ENCODE data around the gene KRT15. TPM values are rescaled to one million over a fixed set of nuclear protein-coding genes. Genes with fewer than 3 reads are reported as not detected.
A peak's percentile ranks its signal among the peaks of the same experiment; 100 is the strongest.

KRT15 gene
- total and polyA plus RNA-seq, 7 experiments from 2014 or later: not detected

DNA sequence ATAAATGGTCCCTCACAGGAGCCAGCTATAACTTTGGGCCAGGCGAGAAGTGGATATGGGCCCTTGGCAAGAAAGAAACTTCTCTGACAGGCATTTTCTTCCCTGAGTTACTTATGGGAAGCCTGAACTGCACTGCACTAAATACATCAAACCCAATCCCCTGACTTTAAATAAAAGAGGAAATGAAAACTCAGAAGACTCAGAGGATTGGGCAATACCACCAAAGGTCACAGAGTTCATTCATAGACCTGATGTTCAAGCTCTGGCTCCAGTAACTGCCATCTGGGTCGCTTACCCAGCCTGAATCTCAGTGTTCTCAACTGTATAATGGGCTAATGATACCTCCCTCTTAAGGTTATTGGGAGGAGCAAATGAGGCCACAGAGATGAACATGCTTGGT is 38.6 kb downstream of the KRT15 start:
- Mint-ChIP-seq H3K4me3 (no peak overlapping the region), H3K9me3 (peaks cover 0 to 1% (median 0%) of the 10 kb centered on the region in 11 donors), H3K4me1 (no peaks in the 10 kb centered on the region), H3K27ac (peak overlapping the region in 2 of 9 donors; percentile 16 to 19), H3K36me3 (no peaks in the 10 kb centered on the region), H3K27me3 (peaks cover 0 to 2% (median 0%) of the 10 kb centered on the region in 5 donors)
- CTCF ChIA-PET: no interaction called here
- no peaks in the 10 kb centered on the region for H3K36me3 ChIP-seq (ENCODE audit: control insufficient read depth in 2 of 3, insufficient read depth in 3 of 3, low read length in 3 of 3)
- ATAC-seq: no peak
- H3K4me3 ChIP-seq (ENCODE audit: low read length): no peak overlapping the region
- POLR2A ChIA-PET: no interaction called here
- H3K4me1 ChIP-seq (ENCODE audit: control insufficient read depth in 2 of 2, insufficient read depth in 2 of 2, low read length in 2 of 2): no peaks in the 10 kb centered on the region
- no peak overlapping the region for H3K27ac ChIP-seq (ENCODE audit: low read depth, low read length)
- no peaks in the 10 kb centered on the region for H3K27me3 ChIP-seq (ENCODE audit: control insufficient read depth in 2 of 2, insufficient read depth in 2 of 2, low read length in 2 of 2)
- H3K9me3 ChIP-seq (ENCODE audit: control insufficient read depth in 2 of 3, low read length in 3 of 3): no peaks in the 10 kb centered on the region
- intact Hi-C loops (cut with micrococcal nuclease): no loop called here
- no peak for DNase-seq

DNA sequence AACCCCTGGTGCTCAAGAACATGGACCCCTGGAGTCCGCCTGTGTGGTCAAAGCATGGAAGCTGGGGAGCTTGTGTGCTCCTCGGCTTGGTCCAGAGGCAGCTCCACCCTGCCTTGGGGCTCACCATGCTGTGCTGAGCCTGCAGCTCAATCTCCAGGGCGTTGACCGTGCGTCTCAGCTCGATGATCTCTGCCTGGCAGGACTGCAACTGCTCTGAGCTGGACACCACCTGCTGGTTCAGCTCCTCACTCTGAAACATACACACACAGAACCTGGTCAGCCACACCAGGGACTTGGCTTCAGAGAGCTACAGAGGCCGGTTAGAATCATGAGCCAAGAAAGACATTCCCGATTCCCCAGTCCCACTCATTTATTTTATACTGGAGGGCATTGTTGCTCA is 40.5 kb downstream of the KRT15 start:
- intact Hi-C loops (cut with micrococcal nuclease): no loop called here
- CTCF ChIA-PET: interaction anchor here (0.8 to 1.2 kb wide), 2 partner anchors 27 to 155 kb away, joined by 3 read pairs; partner anchors contain the start of gene KRT13

DNA sequence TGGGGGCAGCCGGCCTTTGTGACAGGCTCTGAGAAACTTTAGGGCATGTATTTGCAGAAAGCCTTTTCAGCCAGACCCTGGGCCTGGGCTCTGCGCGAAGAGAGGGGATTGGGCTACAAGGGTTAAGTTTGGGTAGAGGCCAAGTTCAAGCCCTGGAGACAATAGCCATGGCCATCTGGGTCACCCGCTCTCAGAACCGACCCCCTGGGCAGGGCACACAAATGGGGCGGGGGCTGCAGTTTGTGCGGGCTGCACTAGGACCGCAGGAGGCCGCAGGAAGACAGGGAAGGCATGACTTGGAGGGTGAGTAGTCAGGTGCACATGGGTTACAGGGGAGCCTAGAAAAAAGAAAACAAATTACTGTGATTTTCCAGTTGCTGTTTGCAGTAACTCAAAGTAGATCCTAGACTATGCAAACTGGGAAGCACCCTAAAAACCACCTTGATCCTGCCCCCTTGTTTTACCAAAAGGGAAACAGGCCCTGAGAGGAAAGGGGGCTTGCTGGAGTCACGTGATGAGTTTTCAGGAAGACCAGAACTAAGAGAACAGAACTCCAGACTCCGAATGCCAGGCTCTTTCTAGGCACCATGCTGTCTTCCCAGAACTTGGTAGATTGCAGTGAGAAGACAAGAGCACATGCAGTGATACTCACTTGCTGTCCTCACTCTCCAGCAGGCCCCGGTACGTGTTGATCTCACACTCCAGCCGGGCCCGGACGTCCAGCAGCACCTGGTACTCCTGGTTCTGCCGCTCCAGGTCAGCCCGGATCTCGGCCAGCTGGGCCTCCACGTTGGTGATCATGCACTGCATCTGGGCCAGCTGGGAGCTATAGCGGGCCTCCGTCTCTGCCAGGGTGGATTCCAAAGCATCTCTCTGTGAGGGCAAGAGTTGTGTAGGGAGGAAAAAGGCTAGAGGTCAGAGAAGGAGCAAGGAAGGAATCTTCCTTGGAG is 41.5 kb downstream of the KRT15 start:
- Histone ChIP-seq H3K27me3 (ENCODE audit: control insufficient read depth in 2 of 2, insufficient read depth in 2 of 2, low read length in 2 of 2) (no peaks in the 10 kb centered on the region), H3K36me3 (ENCODE audit: control insufficient read depth in 2 of 3, insufficient read depth in 3 of 3, low read length in 3 of 3) (no peaks in the 10 kb centered on the region), H3K4me3 (ENCODE audit: low read length) (no peak overlapping the region), H3K9me3 (ENCODE audit: control insufficient read depth in 2 of 3, low read length in 3 of 3) (no peaks in the 10 kb centered on the region), H3K4me1 (ENCODE audit: control insufficient read depth in 2 of 2, insufficient read depth in 2 of 2, low read length in 2 of 2) (no peaks in the 10 kb centered on the region), H3K27ac (ENCODE audit: low read depth, low read length) (no peak overlapping the region)
- DNase-seq: no peak
- intact Hi-C loops (cut with micrococcal nuclease): no loop called here
- Mint-ChIP-seq H3K4me1 (no peaks in the 10 kb centered on the region), H3K4me3 (no peak overlapping the region), H3K9me3 (peaks cover 0 to 6% (median 0%) of the 10 kb centered on the region in 11 donors), H3K27ac (peak overlapping the region in 2 of 9 donors; percentile 6 to 28), H3K36me3 (peaks cover 0 to 3% (median 0%) of the 10 kb centered on the region in 5 donors), H3K27me3 (peaks cover 0 to 6% (median 0%) of the 10 kb centered on the region in 5 donors)
- ChIA-PET POLR2A (no interaction called here), CTCF (interaction anchor here (0.8 to 1.2 kb wide), 2 partner anchors 28 to 154 kb away, joined by 3 read pairs; partner anchors contain the start of gene KRT13)
- no peak for ATAC-seq

More for the DNA sequence above, 40.5 kb downstream of the KRT15 start:
- H3K27ac Mint-ChIP-seq: no peak overlapping the region
- no peak overlapping the region for H3K27ac ChIP-seq (ENCODE audit: low read depth, low read length)
- H3K9me3 Mint-ChIP-seq: peaks cover 0 to 6% (median 0%) of the 10 kb centered on the region in 11 donors
- POLR2A ChIA-PET: no interaction called here
- no peak for ATAC-seq
- DNase-seq: no peak
- H3K27me3 ChIP-seq (ENCODE audit: control insufficient read depth in 2 of 2, insufficient read depth in 2 of 2, low read length in 2 of 2): no peaks in the 10 kb centered on the region
- H3K36me3 Mint-ChIP-seq: no peaks in the 10 kb centered on the region
- no peak overlapping the region for H3K4me3 ChIP-seq (ENCODE audit: low read length)
- H3K36me3 ChIP-seq (ENCODE audit: control insufficient read depth in 2 of 3, insufficient read depth in 3 of 3, low read length in 3 of 3): no peaks in the 10 kb centered on the region
- H3K27me3 Mint-ChIP-seq: peaks cover 0 to 3% (median 0%) of the 10 kb centered on the region in 5 donors
- no peak overlapping the region for H3K4me3 Mint-ChIP-seq
- H3K9me3 ChIP-seq (ENCODE audit: control insufficient read depth in 2 of 3, low read length in 3 of 3): no peaks in the 10 kb centered on the region
- H3K4me1 Mint-ChIP-seq: no peaks in the 10 kb centered on the region
- H3K4me1 ChIP-seq (ENCODE audit: control insufficient read depth in 2 of 2, insufficient read depth in 2 of 2, low read length in 2 of 2): no peaks in the 10 kb centered on the region

DNA sequence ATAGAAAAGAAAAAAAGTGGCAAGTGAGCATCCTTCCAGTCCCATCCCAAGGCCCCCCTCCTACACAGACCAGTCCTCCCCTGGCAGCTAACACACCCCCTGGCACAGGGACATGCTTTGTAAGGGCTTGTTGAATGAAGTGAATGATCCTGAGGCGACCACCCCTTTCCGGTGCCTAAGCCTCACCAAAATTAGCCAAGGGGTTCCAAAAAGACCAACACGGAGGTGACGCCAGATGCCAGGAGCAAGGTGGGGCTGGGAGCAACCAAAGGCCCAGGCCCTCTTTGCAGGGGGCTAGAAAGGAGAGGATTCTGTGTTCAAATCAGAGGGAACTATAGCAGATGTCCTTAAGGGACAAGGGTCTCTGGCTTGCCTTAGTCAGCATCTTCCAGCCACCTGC is 43.3 kb downstream of the KRT15 start:
- intact Hi-C loops (cut with micrococcal nuclease): no loop called here
- Histone ChIP-seq H3K4me1 (ENCODE audit: control insufficient read depth in 2 of 2, insufficient read depth in 2 of 2, low read length in 2 of 2) (no peaks in the 10 kb centered on the region), H3K9me3 (ENCODE audit: control insufficient read depth in 2 of 3, low read length in 3 of 3) (no peaks in the 10 kb centered on the region), H3K36me3 (ENCODE audit: control insufficient read depth in 2 of 3, insufficient read depth in 3 of 3, low read length in 3 of 3) (no peaks in the 10 kb centered on the region), H3K4me3 (ENCODE audit: low read length) (no peak overlapping the region), H3K27ac (ENCODE audit: low read depth, low read length) (no peak overlapping the region), H3K27me3 (ENCODE audit: control insufficient read depth in 2 of 2, insufficient read depth in 2 of 2, low read length in 2 of 2) (no peaks in the 10 kb centered on the region)
- ATAC-seq (no peak), DNase-seq (no peak)
- Mint-ChIP-seq H3K36me3 (peaks cover 0 to 7% (median 0%) of the 10 kb centered on the region in 5 donors), H3K4me3 (no peak overlapping the region), H3K9me3 (peaks cover 0 to 12% (median 6%) of the 10 kb centered on the region in 11 donors), H3K27ac (no peak overlapping the region), H3K4me1 (no peaks in the 10 kb centered on the region), H3K27me3 (peaks cover 0 to 6% (median 0%) of the 10 kb centered on the region in 5 donors)
- ChIA-PET POLR2A (no interaction called here), CTCF (no interaction called here)

DNA sequence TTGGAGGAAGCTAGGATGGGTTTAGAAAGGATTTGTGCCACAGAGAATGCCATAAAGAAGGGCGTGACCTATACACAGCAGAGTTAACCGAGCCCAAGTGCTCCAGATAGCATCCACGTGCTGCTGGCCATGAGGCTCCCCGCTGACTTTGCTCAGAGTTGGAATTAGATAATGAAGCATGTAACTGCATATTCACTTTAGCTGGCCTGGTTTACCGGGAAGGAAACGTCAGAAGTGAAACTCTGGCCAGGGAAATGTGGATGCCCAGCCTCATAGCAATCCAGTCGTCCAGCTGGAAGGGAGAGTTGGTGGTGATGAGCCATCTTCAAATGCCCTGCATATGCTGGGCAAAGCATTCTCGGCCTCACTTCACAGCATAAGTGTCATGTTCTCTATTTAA is 43.8 kb downstream of the KRT15 start:
- Histone ChIP-seq H3K9me3 (ENCODE audit: control insufficient read depth in 2 of 3, low read length in 3 of 3) (no peaks in the 10 kb centered on the region), H3K36me3 (ENCODE audit: control insufficient read depth in 2 of 3, insufficient read depth in 3 of 3, low read length in 3 of 3) (no peaks in the 10 kb centered on the region), H3K27ac (ENCODE audit: low read depth, low read length) (no peak overlapping the region), H3K27me3 (ENCODE audit: control insufficient read depth in 2 of 2, insufficient read depth in 2 of 2, low read length in 2 of 2) (no peaks in the 10 kb centered on the region), H3K4me3 (ENCODE audit: low read length) (no peak overlapping the region), H3K4me1 (ENCODE audit: control insufficient read depth in 2 of 2, insufficient read depth in 2 of 2, low read length in 2 of 2) (no peaks in the 10 kb centered on the region)
- ChIA-PET CTCF (no interaction called here), POLR2A (no interaction called here)
- Mint-ChIP-seq H3K4me1 (no peaks in the 10 kb centered on the region), H3K27ac (no peak overlapping the region), H3K27me3 (peaks cover 0 to 6% (median 0%) of the 10 kb centered on the region in 5 donors), H3K9me3 (peaks cover 0 to 12% (median 6%) of the 10 kb centered on the region in 11 donors), H3K36me3 (peaks cover 0 to 7% (median 0%) of the 10 kb centered on the region in 5 donors), H3K4me3 (no peak overlapping the region)
- ATAC-seq (no peak), DNase-seq (no peak)
- intact Hi-C loops (cut with micrococcal nuclease): no loop called here

DNA sequence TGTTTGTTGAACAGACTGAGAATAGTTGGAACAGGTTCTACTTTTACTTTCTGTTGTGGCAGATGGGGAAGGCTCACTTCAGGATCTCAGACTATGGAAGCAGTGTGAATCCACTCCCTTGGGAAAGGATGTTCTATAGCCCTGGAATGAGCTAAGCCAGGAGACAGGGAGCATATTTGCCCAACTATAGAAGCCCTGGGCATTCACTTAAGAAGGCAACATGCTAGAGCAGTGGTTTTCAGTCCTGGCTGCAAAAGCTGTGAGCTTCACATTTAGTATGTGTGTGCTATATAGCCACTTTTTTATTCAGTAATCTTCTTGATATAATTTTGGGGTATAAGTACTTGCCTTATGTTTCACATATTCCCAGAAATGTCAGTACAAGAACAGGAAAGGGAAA is 50.3 kb downstream of the KRT15 start:
- Histone ChIP-seq H3K4me3 (ENCODE audit: low read length) (no peak overlapping the region), H3K9me3 (ENCODE audit: control insufficient read depth in 2 of 3, low read length in 3 of 3) (no peaks in the 10 kb centered on the region), H3K4me1 (ENCODE audit: control insufficient read depth in 2 of 2, insufficient read depth in 2 of 2, low read length in 2 of 2) (no peaks in the 10 kb centered on the region), H3K36me3 (ENCODE audit: control insufficient read depth in 2 of 3, insufficient read depth in 3 of 3, low read length in 3 of 3) (no peaks in the 10 kb centered on the region), H3K27ac (ENCODE audit: low read depth, low read length) (no peak overlapping the region), H3K27me3 (ENCODE audit: control insufficient read depth in 2 of 2, insufficient read depth in 2 of 2, low read length in 2 of 2) (no peaks in the 10 kb centered on the region)
- Mint-ChIP-seq H3K27me3 (peaks cover 0 to 8% (median 0%) of the 10 kb centered on the region in 5 donors), H3K9me3 (peaks cover 1 to 22% (median 7%) of the 10 kb centered on the region in 11 donors), H3K4me3 (no peak overlapping the region), H3K36me3 (peaks cover 0 to 7% (median 6%) of the 10 kb centered on the region in 5 donors), H3K27ac (no peak overlapping the region), H3K4me1 (no peaks in the 10 kb centered on the region)
- ChIA-PET CTCF (no interaction called here), POLR2A (no interaction called here)
- ATAC-seq: no peak
- DNase-seq: no peak
- intact Hi-C loops (cut with micrococcal nuclease): no loop called here
